NK-92 (cell line): ENCODE results near the gene ZBTB49.

ENCODE experiments used
- DNase-seq: peaks from one replicate; lab custom pipeline; 2025; ENCODE audit not compliant: unreplicated experiment; lab: John Stamatoyannopoulos, UW

Gene ZBTB49

GRCh38 chr4:4277531-4277930 is 12.5 kb upstream of the ZBTB49 start:
- no peak for DNase-seq

DNA sequence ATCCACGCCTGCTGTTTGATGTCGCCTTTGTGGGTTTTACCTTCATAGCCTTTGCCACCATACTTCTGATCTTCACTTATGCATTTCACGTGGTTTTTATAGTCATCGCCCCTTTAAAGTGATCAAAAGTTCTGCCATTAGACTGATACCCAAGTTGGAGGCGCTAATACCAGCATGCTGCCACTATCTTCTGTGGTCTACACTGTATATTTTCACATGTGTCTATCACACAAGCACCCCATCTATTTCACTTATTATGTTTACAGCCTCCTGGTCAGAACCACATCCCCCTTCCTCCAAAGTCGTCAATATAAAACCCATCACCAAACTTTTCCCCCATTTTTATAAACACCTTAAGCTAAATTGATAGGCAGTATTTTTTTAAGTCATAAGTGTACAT is 8.3 kb upstream of the ZBTB49 start:
- DNase-seq, result no peak

- DNase-seq, result no peak
Measured at GRCh38 chr4:4284827-4285618, 5.0 kb upstream of the ZBTB49 start.

DNA sequence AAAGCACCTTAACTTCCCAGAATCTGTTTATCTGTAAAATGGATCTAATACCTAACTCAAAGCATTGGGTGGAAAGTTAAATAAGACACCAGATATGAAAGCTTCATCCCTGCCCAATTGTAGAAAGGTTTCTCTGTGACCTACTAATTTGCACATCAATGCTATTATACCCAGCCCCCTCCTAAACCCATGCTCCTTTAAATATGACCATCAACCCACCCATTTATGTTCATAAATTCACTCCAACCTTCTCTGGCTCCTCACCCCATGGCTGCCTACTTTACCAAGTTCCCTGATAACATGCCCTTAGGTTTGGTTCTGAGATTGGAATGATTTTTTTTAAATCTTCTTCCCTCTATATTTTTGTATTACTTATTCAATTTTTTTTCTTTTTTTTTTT is 2.0 kb upstream of the ZBTB49 start:
- no peak for DNase-seq

DNA sequence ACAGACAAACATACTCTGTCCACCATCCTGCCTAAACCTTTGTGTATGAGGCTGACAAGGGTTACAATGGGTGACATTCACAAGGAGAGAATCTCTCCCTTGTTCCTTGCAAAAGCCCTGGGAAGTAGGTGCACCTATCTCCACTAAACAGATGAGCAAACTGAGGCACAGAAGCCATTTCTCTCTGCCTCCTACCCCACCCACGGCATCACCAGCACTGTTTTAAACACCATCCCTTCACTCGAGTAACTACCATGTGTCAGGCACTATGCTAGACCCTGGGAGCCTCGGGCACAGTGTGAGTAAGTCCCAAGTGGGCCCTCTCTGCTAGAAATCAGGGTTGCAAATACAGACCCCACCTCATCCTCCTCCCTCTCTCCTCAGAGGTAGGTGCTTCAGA is 996 bp upstream of the ZBTB49 start:
- DNase-seq, result no peak

DNA sequence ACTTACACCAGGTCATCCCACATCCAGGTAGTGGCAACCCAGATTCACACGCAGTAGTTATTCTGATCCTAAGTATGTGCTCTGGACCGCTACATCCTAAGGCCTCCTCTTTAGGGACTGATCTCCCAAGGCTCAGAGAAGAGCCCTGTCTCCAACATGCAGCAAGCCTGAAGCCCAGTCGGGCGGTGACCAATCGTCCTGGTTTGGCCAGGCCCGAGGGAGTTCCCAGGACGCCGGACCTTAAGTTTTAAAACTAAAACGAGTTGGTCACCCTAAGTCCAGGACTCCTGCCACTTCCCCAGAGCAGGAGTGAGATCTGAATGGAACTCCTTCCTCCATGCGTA is 482 bp upstream of the ZBTB49 start:
- no peak for DNase-seq

DNA sequence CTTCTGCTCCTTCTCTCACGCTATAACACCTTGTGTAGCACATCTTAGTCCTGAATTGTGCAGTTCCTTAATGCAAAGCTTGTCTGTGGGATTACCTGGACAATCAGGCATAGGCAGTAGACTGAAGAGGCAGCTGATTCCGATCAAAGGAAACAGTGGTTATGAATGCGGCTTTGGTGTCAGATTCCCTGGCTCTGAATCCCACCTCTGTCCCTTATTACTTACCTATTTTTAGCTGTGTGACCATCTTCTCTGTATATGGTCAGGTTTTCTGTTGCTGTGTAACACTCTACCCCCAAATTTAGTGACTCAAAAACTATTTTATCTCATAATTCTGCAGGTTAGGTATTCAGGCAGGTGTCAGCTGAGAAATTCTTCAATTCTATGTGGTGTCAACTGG is 3.2 kb downstream of the ZBTB49 start:
- no peak for DNase-seq

DNA sequence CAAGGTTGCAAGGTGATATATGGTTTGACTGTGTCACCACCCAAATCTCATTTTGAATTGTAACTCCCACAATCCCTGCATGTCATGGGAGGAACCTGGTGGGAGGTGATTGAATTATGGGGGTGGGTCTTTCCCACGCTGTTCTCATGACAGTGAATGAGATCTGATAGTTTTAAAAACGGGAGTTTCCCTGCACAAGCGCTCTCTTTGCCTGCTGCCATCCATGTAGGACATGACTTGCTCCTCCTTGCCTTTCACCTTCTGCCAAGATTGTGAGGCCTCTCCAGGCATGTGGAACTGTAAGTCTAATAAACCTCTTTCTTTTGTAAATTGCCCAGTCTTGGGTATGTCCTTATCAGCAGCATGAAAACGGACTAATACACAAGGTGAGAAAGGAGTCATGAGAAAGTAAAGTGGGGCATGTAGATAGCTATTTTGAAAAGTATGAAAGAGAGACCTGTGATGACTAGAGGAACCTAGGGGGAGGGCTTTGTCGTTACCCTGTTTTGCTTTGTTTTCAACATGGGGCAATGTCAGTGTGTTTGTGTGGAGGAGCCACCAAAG is 6.3 kb downstream of the ZBTB49 start:
- DNase-seq, result no peak

- DNase-seq, result no peak
Measured at GRCh38 chr4:4299006-4299405, 9.0 kb downstream of the ZBTB49 start.

DNA sequence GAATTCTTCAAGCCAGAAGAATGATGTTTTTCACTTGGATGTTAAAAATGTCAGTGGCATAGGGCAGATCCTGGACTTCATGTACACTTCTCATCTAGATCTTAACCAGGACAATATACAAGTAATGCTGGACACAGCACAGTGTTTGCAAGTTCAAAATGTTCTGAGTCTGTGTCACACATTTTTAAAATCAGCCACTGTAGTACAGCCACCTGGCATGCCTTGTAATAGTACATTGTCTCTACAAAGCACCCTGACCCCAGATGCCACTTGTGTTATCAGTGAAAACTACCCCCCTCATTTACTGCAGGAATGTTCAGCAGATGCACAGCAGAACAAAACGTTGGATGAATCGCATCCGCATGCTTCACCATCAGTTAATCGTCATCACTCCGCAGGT is 11.9 kb downstream of the ZBTB49 start:
- DNase-seq, result no peak

- no peak for DNase-seq
Measured at GRCh38 chr4:4302416-4302815, 12.4 kb downstream of the ZBTB49 start.

- no peak for DNase-seq
Measured at GRCh38 chr4:4306920-4307319, 16.9 kb downstream of the ZBTB49 start.

DNA sequence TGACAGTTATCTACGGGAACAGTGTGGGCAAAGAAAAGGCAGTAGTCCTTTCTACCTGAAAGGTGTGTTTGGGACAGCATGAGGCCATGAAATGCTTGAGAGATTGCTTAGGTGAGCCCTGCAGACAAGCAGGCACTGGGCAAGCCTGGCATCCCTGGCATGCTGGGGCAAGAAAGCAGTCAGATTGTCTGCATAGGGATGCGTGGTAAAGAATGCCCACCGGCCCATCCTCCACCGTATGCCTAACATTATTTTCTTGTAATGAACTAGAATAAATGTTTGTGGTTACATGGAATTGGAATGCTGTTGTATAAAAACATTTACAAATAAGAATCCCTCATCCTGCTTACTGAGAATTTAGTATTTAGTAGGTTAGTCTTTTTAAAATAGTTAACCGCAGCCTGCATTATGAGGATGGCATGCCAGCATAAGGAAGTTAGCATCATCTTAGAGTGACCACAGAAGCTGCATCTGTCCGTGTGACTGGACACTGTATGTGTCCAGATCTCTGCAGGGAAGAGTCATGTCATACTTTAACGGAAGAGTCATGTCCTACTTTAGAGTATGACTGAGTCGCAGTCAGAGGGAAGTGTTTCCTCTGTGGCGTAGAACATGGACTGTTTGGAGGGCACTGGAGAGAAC is 18.9 kb downstream of the ZBTB49 start:
- no peak for DNase-seq

GRCh38 chr4:4311193-4311592 is 21.1 kb downstream of the ZBTB49 start:
- no peak for DNase-seq

DNA sequence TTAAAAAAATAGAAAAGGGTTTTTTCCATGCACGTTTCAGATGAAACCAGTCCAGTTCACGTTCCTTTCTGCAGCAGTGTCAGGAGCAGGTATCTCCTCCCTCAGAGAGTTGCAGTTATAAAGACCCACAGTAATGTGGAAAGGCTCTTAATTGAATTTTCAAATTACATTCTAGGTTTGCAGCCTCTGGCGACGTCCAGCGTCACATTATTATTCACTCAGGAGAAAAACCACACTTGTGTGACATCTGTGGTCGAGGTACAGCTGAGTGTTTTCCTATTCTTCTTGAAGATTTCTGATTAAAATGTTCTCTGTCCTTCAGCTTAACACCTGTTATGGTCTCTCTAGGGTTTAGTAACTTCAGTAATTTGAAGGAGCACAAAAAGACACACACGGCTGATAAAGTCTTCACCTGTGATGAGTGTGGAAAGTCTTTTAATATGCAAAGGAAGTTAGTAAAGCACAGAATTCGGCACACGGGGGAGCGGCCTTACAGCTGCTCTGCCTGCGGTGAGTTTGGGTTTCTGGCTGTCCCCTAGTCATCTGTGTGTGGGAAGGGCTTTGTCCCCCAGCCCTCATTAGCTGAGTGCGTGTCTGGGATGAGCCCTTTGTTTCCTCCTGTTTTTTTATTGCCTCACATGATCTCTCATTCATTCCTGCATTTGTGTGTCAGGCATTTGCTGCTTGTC is 25.6 kb downstream of the ZBTB49 start:
- no peak for DNase-seq

DNA sequence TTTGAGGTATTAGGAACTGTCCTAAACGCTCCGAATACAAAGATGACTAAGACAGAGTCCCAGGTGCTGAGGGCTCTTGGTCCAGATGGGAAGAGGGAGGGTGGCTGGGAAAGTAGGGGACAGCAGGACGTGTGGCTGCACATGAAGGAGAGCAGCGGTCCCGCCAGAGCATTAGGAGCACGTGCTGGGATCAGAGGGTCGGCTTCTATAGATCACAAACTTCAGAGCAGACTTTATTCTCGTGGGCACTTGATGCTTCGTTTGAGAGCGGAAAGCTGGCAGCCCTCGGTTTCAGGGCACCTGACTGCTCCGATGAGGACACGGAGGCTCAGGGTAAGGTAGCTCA is 26.1 kb downstream of the ZBTB49 start:
- DNase-seq, result no peak

GRCh38 chr4:4317496-4318232 is 27.6 kb downstream of the ZBTB49 start:
- DNase-seq, result no peak

GRCh38 chr4:4320528-4320927 is 30.5 kb downstream of the ZBTB49 start:
- no peak for DNase-seq

GRCh38 chr4:4320951-4321714 is 31.1 kb downstream of the ZBTB49 start:
- no peak for DNase-seq

DNA sequence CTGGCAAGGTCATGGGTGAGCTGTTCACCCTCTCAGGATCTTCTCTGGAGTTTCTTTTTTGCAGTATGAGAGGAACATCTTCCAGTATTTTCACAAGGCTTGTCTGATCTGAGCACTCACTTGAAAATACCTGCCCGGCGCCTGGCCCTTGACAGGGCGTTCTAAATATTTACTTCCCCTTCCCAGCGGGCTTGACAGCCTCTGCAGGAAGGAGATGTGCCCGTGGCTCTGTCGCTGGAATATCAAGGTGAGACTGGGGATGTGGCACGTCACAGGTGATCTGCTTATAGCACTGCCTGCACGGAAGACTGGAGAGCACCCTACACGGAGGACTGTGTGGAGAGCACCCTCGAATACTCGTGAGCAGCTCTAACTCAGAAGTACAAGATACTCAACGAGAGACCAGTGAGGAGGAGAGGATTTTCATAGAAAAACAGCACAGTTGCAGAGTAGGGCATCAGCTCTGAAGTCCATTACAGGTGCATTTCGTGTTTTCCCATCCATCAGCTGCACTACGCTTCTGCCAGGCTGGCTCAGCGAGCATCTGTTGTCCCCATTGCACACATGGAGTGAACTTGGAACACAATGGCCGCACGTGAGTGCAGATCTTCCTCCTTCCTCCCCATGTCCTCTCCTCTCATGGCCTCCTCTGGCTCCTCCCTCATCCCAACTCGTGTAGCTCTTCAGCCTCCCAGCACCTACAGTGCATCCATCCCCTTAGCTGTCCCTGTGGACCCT is 32.1 kb downstream of the ZBTB49 start:
- no peak for DNase-seq
